ENCODE measurements around the gene HOXA13.

HOXA13 gene

DNA sequence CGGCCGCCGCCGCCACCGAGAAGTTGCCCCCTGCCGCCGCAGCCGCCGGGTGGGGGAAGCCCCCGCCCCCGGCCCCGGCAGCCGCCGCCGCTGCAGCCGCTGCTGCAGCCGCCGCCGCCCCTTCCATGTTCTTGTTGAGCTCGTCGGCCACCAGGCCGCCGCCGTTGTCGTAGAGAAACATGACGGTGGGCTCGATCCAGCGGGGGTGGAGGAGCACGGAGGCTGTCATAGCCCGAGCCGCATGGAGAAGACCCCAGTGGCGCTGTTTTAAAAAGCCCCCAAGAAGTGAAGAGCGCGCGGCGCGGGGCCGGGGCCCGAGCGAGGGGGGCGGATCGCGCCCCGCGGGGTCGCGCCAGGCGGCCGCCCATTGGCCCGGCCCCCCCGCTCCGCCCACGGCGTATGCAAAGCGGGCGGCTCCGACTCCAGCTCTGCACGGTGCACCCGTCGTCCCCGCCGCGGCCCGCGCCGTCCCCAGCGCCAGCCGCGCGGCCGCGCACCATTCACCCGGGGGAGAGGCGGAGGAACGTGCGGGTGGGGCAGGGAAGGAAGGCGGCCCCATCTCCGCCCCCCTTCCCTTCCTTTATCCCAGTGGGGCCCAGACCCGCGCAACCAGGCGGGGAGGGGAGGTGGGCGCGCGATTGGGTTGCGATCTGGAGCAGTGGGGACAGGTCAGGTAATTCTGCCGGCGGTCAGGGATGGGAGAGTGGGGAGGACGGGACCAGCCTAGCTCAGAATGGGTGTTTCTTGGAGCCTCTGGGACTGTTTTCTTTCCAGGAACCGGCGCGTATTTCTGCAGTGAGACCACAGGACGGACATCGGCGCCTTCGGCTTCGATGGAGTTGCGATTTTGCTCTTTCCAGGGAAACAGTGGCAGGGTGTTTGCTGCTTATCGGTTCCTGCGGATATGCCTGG is at the start of gene HOXA13:
Gene HOXA13 (minus strand): TSS at position 243 of the 912 bp plus-strand sequence. CDS start 14 bp downstream, at position 229.
- peak within 1 kb of the TSS; percentile 83 for H3K4me3 ChIP-seq (replicated peaks; ENCODE audit: low read depth, low read length)
- TF ChIP-seq, protein P1, sequence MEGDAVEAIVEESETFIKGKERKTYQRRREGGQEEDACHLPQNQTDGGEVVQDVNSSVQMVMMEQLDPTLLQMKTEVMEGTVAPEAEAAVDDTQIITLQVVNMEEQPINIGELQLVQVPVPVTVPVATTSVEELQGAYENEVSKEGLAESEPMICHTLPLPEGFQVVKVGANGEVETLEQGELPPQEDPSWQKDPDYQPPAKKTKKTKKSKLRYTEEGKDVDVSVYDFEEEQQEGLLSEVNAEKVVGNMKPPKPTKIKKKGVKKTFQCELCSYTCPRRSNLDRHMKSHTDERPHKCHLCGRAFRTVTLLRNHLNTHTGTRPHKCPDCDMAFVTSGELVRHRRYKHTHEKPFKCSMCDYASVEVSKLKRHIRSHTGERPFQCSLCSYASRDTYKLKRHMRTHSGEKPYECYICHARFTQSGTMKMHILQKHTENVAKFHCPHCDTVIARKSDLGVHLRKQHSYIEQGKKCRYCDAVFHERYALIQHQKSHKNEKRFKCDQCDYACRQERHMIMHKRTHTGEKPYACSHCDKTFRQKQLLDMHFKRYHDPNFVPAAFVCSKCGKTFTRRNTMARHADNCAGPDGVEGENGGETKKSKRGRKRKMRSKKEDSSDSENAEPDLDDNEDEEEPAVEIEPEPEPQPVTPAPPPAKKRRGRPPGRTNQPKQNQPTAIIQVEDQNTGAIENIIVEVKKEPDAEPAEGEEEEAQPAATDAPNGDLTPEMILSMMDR (IDR thresholded peaks at IDR 0.05; ENCODE audit: low read depth, low read length, missing control alignments) = no peak
- no peak for DNase-seq (ENCODE audit: extremely low read depth, low read depth)

DNA sequence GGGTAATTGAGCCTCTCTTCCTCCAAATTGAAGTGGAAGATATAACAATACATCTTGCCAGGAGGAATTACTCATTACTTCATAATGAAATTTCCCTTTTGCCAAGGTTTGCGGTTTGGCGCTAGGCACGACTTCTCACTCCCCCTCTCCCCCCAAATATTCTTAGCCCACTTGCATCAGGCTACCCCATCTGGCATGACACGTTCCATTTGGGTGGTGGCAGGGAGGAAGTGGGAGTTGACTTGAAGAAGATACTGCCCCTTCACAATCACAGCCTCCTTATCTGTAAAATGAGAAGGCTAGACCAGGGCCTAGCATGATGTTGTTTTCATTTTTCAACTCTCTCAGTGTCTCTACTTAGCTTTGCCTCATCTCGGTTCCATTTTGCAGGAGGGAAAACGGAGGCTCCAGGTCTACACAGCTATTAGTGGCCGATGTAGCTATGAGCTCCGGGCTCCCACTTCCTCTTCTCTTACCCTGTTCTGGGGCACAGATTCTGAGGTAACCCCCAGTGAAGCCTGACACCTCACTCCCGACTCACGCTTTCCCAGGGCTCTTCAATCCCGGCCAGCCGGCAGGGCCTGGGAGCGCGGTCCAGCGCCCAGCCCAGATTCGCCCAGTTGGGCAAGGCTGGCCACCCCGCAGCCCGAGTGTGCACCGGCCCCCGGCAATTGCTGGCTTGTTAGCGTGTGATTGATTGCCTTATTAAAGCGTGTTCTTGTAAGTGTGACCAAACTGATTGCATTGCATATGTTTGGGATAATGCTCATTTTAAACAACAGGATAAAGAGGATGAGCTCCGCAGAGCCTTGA is 49.2 kb upstream of the HOXA13 start:
- TF ChIP-seq, protein P1 (IDR thresholded peaks at IDR 0.05; ENCODE audit: low read depth, low read length, missing control alignments) = no peak
- no peak for DNase-seq (ENCODE audit: extremely low read depth, low read depth)
- no peak overlapping the region for H3K4me3 ChIP-seq (replicated peaks; ENCODE audit: low read depth, low read length)

DNA sequence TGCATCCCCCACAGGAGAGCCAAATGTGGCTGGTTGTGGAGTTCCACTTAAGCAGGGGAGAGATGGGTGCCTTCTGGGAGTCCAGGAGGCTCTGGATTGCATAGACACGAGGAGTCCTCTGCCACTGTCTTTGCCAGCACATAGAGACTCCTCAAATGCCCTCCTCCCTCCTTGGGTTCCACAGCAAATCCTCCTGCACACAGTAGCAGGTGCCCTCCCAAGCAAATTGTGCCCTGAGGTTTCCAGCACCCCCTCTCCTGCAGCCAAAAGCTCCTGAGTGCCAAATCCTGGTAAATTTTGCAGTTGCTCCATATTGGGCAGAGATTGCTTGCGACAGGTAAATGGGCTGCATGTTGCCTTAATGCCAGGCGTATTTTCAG is 48.5 kb upstream of the HOXA13 start:
- no peak for DNase-seq (ENCODE audit: extremely low read depth, low read depth)
- no peak overlapping the region for H3K4me3 ChIP-seq (replicated peaks; ENCODE audit: low read depth, low read length)
- TF ChIP-seq, protein P1 (IDR thresholded peaks at IDR 0.05; ENCODE audit: low read depth, low read length, missing control alignments) = no peak

DNA sequence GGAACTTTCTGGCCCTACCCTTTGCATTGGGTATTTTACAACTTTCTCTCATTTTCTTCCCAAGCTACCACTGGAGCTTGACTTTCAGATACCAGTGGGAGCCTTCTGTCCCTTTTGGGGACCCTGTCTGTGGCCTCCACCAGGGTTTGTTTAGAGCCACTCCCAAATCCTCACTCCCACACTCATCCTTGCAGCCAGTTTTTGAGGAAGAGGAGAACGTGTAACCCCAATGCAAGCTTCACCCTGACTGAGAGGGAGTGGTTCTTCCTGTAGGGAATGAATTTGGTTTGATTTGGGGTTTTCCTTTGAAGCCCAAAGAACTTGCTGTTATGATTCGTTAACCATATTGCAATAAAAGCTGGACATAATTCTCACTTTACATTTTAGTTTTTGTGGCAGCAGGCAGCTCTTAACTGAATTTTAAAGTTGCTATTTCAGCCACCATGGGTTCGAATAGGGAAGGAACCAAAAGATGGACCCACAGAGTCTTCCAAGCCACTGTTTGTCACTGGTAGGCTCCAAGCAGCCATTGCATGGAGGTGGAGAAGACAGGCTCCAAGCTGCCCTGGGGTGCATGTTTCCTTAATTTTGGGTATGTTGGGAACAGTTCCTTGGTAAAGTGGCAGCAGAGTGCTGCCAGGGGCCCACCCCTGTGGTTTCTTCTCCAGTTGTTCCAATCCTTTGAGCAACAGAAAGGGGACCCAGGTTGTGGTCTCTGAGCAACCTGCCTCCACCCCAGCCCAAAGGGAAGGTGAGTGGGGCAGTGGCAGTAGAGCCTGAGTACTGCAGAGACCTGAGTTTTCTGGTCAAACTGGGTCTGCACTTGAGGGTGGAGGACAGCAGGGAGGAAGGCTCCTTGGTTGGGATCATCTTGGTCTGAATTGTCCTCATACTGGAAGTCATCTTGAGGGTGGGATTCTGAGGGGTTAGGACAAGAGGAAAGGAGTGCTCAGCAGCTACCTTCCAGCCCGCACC is 47.8 kb upstream of the HOXA13 start:
- TF ChIP-seq, protein P1 (IDR thresholded peaks at IDR 0.05; ENCODE audit: low read depth, low read length, missing control alignments) = no peak
- H3K4me3 ChIP-seq (replicated peaks; ENCODE audit: low read depth, low read length) = no peak overlapping the region
- DNase-seq (ENCODE audit: extremely low read depth, low read depth) = no peak

DNA sequence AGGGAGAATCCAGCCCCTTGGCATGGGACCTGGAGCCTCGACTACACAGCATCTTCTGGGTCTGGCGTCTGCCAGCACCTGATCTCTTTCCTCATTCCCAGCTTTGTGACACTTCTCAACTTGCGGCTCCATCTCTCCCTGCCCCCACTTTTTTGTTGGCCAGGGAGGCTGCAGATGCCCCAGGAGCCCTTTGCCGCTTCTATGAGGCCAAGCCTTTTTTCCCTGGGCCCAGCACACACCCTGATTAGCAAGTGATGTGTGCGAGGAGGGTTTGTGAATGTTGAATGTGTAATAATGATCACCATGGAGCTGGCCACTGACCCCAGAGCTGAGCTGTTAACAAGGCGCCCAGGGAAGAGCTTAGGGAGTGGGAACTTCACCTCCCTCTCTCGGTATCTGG is 47.1 kb upstream of the HOXA13 start:
- no peak overlapping the region for H3K4me3 ChIP-seq (replicated peaks; ENCODE audit: low read depth, low read length)
- TF ChIP-seq, protein P1 (IDR thresholded peaks at IDR 0.05; ENCODE audit: low read depth, low read length, missing control alignments) = no peak
- no peak for DNase-seq (ENCODE audit: extremely low read depth, low read depth)

Measured in HFF-Myc (cell line).